CD14-positive monocyte (primary cell): ENCODE data around the gene CD226. TPM values are rescaled to one million over a fixed set of nuclear protein-coding genes. Genes with fewer than 3 reads are reported as not detected.

Experiments
- DNase-seq, 3 donors: peaks; one replicate each; pipeline ENCODE4 v3.0.0-alpha.2; 2011 to 2022
- H2AFZ ChIP-seq: 2 replicates; pipeline ENCODE4 v1.6.0; 2012; ENCODE audit warnings: mild to moderate bottlenecking, low read depth, low read length, inconsistent platforms; ENCODE audit not compliant: insufficient read depth, poor library complexity, severe bottlenecking
- H3K27ac ChIP-seq, 2 donors: 1 replicate in 1 of 2; 2 replicates in 1 of 2; pipeline ENCODE4 v1.5.1; 2012 to 2013; ENCODE audit warnings: low read length in 2 of 2, control low read depth in 1 of 2, inconsistent platforms in 1 of 2, low read depth in 1 of 2, mild to moderate bottlenecking in 1 of 2
- H3K27me3 ChIP-seq, 2 donors: one replicate each; pipeline versions ENCODE4 v1.6.0 to v1.6.1; 2011 to 2013; ENCODE audit warnings: low read length in 2 of 2; ENCODE audit not compliant: control insufficient read depth in 2 of 2, insufficient read depth in 2 of 2
- H3K36me3 ChIP-seq, 2 donors: replicated peaks in 1 of 2; 1 replicate in 1 of 2; 2 replicates in 1 of 2; pipeline versions ENCODE4 v1.5.1 to v1.6.1; 2012 to 2013; ENCODE audit warnings: low read length in 2 of 2, control low read depth in 1 of 2, inconsistent platforms in 1 of 2, mild to moderate bottlenecking in 1 of 2; ENCODE audit not compliant: insufficient read depth in 2 of 2, control insufficient read depth in 1 of 2
- H3K4me1 ChIP-seq, 2 donors: 1 replicate in 1 of 2; 2 replicates in 1 of 2; pipeline versions ENCODE4 v1.5.1 to v1.6.1; 2012 to 2013; ENCODE audit warnings: low read length in 2 of 2, control low read depth in 1 of 2, inconsistent platforms in 1 of 2, mild to moderate bottlenecking in 1 of 2, moderate library complexity in 1 of 2; ENCODE audit not compliant: insufficient read depth in 2 of 2, control insufficient read depth in 1 of 2
- H3K4me2 ChIP-seq: replicated peaks from 2 replicates; pipeline ENCODE3; 2012; ENCODE audit warnings: low read length, moderate library complexity, mild to moderate bottlenecking; ENCODE audit not compliant: poor library complexity, severe bottlenecking; ENCODE audit errors: extremely low read depth
- H3K4me3 ChIP-seq, 3 experiments: fragments of 200-600 bp in 1 of 3; sonication (generic) in 1 of 3; replicated peaks in 1 of 3; 1 replicate in 2 of 3; 2 replicates in 1 of 3; pipeline ENCODE4 v1.5.1; 2011 to 2013; ENCODE audit warnings: low read length in 3 of 3, mild to moderate bottlenecking in 3 of 3, control low read depth in 2 of 3, low read depth in 2 of 3, inconsistent platforms in 1 of 3, moderate library complexity in 1 of 3
- H3K79me2 ChIP-seq: 2 replicates; pipeline ENCODE4 v1.6.0; 2012; ENCODE audit warnings: mild to moderate bottlenecking, control low read depth, inconsistent platforms, low read length, moderate library complexity; ENCODE audit not compliant: insufficient read depth
- H3K9ac ChIP-seq: 2 replicates; pipeline ENCODE4 v1.6.0; 2017; ENCODE audit warnings: low read length, mild to moderate bottlenecking; ENCODE audit not compliant: insufficient read depth, poor library complexity, severe bottlenecking
- H3K9me3 ChIP-seq, 2 donors: replicated peaks in 1 of 2; 1 replicate in 1 of 2; 2 replicates in 1 of 2; pipeline versions ENCODE4 v1.5.1 to v1.6.1; 2012 to 2013; ENCODE audit warnings: low read length in 2 of 2, control low read depth in 1 of 2; ENCODE audit not compliant: control insufficient read depth in 1 of 2, insufficient read depth in 1 of 2
- H4K20me1 ChIP-seq: 2 replicates; pipeline ENCODE4 v1.6.0; 2012; ENCODE audit warnings: mild to moderate bottlenecking, low read length, control low read depth, moderate library complexity; ENCODE audit not compliant: insufficient read depth
- H3K27ac Mint-ChIP-seq, 7 donors: one replicate each; pipeline ENCODE4 v1.8.0; 2020; ENCODE audit warnings: mild to moderate bottlenecking in 7 of 7, mixed read lengths in 7 of 7, moderate library complexity in 6 of 7, inconsistent platforms in 2 of 7
- H3K27me3 Mint-ChIP-seq, 3 donors: one replicate each; pipeline ENCODE4 v1.8.0; 2021 to 2022; ENCODE audit warnings: low read depth in 3 of 3, mild to moderate bottlenecking in 3 of 3, mixed read lengths in 3 of 3, moderate library complexity in 3 of 3, inconsistent platforms in 1 of 3
- H3K36me3 Mint-ChIP-seq, 2 donors: one replicate each; pipeline ENCODE4 v1.8.0; 2020; ENCODE audit warnings: mixed read lengths in 2 of 2, inconsistent platforms in 1 of 2, mild to moderate bottlenecking in 1 of 2
- H3K4me1 Mint-ChIP-seq: one replicate; pipeline ENCODE4 v1.8.0; 2020; ENCODE audit warnings: mild to moderate bottlenecking, mixed read lengths
- H3K4me3 Mint-ChIP-seq, 2 donors: one replicate each; pipeline ENCODE4 v1.8.0; 2020; ENCODE audit warnings: mild to moderate bottlenecking in 2 of 2, mixed read lengths in 2 of 2, moderate library complexity in 1 of 2
- H3K9me3 Mint-ChIP-seq, 7 donors: one replicate each; pipeline ENCODE4 v1.8.0; 2020 to 2022; ENCODE audit warnings: mixed read lengths in 7 of 7, mild to moderate bottlenecking in 6 of 7, moderate library complexity in 6 of 7, inconsistent platforms in 2 of 7
- WGBS: methylation state at CpG from one replicate; pipeline ENCODE4 v1.1.5; 2013; ENCODE audit warnings: missing lambda C conversion rate; ENCODE audit not compliant: insufficient coverage; 5-methylcytosine and 5-hydroxymethylcytosine counted together
- intact Hi-C, 2 donors: fragments of 100-400 bp; cut with micrococcal nuclease; formaldehyde crosslinking; loops; one replicate each; pipeline versions ENCODE4 v1.15.0 to v1.15.1; 2023
- polyA plus RNA-seq, 3 donors: library from polyadenylated mRNA; depleted of rRNA in 1 of 3; unstranded in 2 of 3; stranded (reverse) in 1 of 3; fragments of 300-500 nt in 2 of 3; fragments of >200 nt in 1 of 3; fragmentation: Illumina TruSeq in 2 of 3; gene quantifications; 1 replicate in 2 of 3; 2 replicates in 1 of 3; pipeline ENCODE4 v1.2.3, GENCODE V29; 2012 to 2021
- TF ChIP-seq, protein P1 (sequence below): fragments of 200-600 bp; IDR thresholded peaks from one replicate; pipeline ENCODE4 v1.8.0; 2022; ENCODE audit warnings: antibody characterized with exemption, mild to moderate bottlenecking

CD226 gene
- polyA plus RNA-seq, 3 donors, result 0.53 to 1.1 (median 0.65) TPM

DNA sequence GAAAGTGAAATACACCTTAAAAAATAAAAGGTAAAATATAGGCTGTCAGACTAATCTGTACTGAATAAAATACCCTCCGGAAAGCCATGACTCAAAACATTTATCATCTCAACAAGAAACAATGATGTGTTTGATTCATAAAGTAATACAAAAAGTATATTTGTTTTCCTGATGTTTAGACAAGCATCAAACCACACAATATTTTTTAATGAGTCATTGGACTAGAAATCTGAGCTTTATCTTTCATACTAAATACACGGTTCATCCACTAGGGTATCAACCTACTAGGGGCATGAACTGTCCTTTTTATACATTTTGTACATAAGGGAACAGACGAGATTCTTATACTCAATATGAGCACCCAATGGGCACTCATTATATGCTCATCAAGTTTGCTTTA, 31.3 kb downstream of the CD226 start:
- Histone ChIP-seq H3K27me3 (no peaks in the 10 kb centered on the region), H3K79me2 (no peaks in the 10 kb centered on the region), H4K20me1 (no peaks in the 10 kb centered on the region), H3K36me3 (no peaks in the 10 kb centered on the region), H2AFZ (no peak overlapping the region), H3K4me1 (no peaks in the 10 kb centered on the region), H3K4me3 (no peak overlapping the region), H3K4me2 (no peak overlapping the region), H3K9ac (no peak overlapping the region), H3K27ac (no peak overlapping the region), H3K9me3 (no peaks in the 10 kb centered on the region)
- Mint-ChIP-seq H3K36me3 (no peaks in the 10 kb centered on the region), H3K4me1 (no peaks in the 10 kb centered on the region), H3K27ac (no peak overlapping the region), H3K4me3 (no peak overlapping the region), H3K9me3 (peaks cover 0 to 4% (median 0%) of the 10 kb centered on the region in 7 donors), H3K27me3 (peaks cover 0 to 2% (median 0%) of the 10 kb centered on the region in 3 donors)
- intact Hi-C loops, result no loop called here
- TF ChIP-seq, protein P1, sequence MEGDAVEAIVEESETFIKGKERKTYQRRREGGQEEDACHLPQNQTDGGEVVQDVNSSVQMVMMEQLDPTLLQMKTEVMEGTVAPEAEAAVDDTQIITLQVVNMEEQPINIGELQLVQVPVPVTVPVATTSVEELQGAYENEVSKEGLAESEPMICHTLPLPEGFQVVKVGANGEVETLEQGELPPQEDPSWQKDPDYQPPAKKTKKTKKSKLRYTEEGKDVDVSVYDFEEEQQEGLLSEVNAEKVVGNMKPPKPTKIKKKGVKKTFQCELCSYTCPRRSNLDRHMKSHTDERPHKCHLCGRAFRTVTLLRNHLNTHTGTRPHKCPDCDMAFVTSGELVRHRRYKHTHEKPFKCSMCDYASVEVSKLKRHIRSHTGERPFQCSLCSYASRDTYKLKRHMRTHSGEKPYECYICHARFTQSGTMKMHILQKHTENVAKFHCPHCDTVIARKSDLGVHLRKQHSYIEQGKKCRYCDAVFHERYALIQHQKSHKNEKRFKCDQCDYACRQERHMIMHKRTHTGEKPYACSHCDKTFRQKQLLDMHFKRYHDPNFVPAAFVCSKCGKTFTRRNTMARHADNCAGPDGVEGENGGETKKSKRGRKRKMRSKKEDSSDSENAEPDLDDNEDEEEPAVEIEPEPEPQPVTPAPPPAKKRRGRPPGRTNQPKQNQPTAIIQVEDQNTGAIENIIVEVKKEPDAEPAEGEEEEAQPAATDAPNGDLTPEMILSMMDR, result no peak
- WGBS, result no CpG with 5 or more reads among the region's 3 CpGs
- DNase-seq, result no peak

DNA sequence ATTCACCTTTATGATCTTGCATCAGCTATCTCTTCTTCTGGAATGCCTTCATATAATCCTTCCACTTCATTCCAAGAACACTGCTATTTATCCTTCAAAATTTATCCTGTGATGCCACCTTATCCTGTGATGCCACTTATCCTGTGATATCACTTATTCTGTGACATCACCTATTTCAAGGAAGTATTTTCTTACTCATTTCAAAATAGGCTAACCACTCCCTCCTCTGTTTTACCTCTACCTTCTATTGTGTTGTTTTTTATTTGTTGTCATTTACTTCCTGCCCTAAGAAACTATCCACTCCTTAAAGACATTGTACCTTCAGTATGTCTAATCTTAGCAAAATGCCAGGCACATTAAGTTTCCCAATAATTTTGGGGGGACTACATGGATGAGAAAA, 38.8 kb downstream of the CD226 start:
- TF ChIP-seq, protein P1, result no peak
- peaks cover 0 to 2% (median 0%) of the 10 kb centered on the region in 3 donors for H3K27me3 Mint-ChIP-seq
- no peaks in the 10 kb centered on the region for H3K4me1 ChIP-seq

More for the DNA sequence above, 38.8 kb downstream of the CD226 start:
- Histone ChIP-seq H3K9ac (no peak overlapping the region), H3K4me3 (no peak overlapping the region), H3K4me2 (no peak overlapping the region), H2AFZ (no peak overlapping the region), H3K36me3 (no peaks in the 10 kb centered on the region), H4K20me1 (no peaks in the 10 kb centered on the region), H3K79me2 (no peaks in the 10 kb centered on the region), H3K9me3 (no peaks in the 10 kb centered on the region), H3K27ac (no peak overlapping the region), H3K27me3 (no peaks in the 10 kb centered on the region)
- Mint-ChIP-seq H3K4me3 (no peak overlapping the region), H3K27ac (no peak overlapping the region), H3K9me3 (peaks cover 0 to 3% (median 0%) of the 10 kb centered on the region in 7 donors), H3K36me3 (no peaks in the 10 kb centered on the region), H3K4me1 (no peaks in the 10 kb centered on the region)
- intact Hi-C loops, result no loop called here
- DNase-seq, result no peak
